ENCODE measurements around the gene MCUB.

MCUB gene

GRCh38 chr4:109729718-109730618 lies 169.9 kb downstream of the MCUB start, which contains the start of gene PLA2G12A:
Gene PLA2G12A (minus strand): TSS chr4:109730070. CDS start chr4:109729809, 261 bp downstream.
- H3K4me3 ChIP-seq (replicated peaks; ENCODE audit: low read depth, low read length) = peak within 1 kb of the TSS; percentile 78
- DNase-seq (ENCODE audit: extremely low read depth, low read depth) = peak; percentile 17
- TF ChIP-seq, protein P1, sequence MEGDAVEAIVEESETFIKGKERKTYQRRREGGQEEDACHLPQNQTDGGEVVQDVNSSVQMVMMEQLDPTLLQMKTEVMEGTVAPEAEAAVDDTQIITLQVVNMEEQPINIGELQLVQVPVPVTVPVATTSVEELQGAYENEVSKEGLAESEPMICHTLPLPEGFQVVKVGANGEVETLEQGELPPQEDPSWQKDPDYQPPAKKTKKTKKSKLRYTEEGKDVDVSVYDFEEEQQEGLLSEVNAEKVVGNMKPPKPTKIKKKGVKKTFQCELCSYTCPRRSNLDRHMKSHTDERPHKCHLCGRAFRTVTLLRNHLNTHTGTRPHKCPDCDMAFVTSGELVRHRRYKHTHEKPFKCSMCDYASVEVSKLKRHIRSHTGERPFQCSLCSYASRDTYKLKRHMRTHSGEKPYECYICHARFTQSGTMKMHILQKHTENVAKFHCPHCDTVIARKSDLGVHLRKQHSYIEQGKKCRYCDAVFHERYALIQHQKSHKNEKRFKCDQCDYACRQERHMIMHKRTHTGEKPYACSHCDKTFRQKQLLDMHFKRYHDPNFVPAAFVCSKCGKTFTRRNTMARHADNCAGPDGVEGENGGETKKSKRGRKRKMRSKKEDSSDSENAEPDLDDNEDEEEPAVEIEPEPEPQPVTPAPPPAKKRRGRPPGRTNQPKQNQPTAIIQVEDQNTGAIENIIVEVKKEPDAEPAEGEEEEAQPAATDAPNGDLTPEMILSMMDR (IDR thresholded peaks at IDR 0.05; ENCODE audit: low read depth, low read length, missing control alignments) = no peak

DNA sequence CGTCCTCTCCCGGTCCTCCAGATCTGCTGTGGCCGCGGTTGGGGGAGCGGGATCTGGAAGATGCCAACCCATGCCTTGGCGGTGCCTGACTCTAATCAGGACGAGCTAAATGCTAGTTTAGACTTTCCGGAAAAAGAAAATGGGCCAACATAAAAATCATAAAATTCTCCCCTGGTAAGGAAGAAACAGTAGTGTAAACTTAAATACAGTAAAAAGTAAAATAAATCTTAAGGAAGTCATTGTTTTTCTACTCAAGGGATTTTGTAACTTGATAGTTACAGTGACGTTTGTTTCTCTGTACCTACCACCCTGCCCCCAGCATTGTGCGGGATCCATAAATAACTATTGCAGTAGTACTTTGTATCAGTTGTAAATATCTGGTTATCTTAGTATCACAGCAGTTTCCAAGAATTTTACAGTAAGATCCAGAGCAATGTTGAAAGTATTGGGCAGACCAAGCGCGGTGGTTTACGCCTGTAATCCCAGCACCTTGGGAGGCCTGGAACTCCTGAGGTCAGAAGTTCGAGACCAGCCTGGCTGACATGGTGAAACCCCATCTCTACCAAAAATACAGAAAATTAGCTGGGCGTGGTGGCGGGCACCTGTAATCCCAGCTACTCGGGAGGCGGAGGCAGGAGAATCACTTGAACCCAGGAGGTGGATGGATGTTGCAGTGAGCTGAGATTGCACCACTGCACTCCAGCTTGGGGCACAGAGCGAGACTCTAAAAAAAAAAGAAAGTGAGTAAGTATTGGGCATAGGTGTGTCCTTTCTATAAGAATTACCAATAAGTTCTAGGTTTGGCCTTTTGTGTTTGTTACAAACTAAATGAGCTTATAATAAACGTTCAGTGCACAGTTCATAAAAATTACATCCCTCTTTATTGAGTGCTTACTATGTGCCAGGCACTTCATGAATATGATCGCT lies 170.8 kb downstream of the MCUB start:
- peak overlapping the region; percentile 78 for H3K4me3 ChIP-seq (replicated peaks; ENCODE audit: low read depth, low read length)
- DNase-seq (ENCODE audit: extremely low read depth, low read depth) = no peak
- TF ChIP-seq, protein P1 (IDR thresholded peaks at IDR 0.05; ENCODE audit: low read depth, low read length, missing control alignments) = no peak

DNA sequence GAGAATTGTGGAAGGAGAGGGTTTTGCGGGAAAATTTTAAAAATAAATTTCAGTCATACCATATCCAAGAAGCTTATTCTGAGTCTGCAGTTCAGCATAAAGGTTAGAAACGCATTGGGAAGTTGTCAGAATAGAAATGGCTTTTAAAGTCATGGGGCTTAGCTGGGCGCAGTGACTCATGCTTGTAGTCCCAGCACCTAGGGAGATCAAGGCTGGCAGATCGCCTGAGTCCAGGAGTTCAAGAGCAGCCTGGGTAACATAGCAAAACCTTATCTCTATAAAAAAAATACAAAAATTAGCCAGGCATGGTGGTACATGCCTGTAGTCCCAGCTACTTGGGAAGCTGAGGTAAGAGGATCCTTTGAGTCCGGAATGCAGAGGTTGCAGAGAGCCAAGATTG lies 173.7 kb downstream of the MCUB start:
- TF ChIP-seq, protein P1 (IDR thresholded peaks at IDR 0.05; ENCODE audit: low read depth, low read length, missing control alignments) = no peak
- no peak for DNase-seq (ENCODE audit: extremely low read depth, low read depth)
- H3K4me3 ChIP-seq (replicated peaks; ENCODE audit: low read depth, low read length) = no peak overlapping the region

DNA sequence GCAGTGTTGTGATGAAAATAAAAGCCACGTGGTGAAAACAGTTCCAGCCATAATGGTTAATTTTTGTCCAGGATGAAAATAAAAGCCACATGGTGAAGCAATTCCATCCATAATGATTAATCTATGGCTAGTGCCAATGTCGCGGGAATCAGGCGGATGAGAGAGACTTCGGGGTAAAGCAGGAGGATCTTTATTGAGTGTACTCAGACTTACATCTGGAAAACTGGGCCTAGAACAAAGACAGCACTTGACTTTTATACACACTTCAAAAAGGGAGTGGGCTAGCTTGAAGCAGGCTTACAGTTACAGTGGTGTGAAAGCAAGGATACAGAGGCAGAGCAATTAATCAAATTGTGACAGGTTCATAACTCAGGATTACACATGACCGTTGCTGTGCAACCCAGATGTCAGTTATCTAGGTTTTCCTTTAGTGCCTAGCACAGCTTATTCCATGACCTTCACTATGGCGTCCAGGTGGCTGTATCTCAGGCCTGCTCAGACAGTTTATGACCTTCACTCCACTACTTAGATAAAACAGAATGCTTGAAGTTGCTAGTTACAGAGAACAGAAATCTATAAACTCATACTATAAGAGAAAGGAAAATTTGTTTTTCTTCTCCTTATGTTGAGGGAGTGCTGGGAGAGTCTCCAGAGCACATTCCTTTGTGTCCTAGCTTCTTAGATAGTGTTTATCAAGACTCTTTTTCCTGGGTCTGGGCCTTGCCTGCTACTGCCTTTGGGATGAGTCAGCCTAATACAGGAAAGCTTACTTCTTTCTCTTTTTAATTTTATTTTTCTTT lies 175.7 kb downstream of the MCUB start:
- no peak overlapping the region for H3K4me3 ChIP-seq (replicated peaks; ENCODE audit: low read depth, low read length)
- TF ChIP-seq, protein P1 (IDR thresholded peaks at IDR 0.05; ENCODE audit: low read depth, low read length, missing control alignments) = no peak
- DNase-seq (ENCODE audit: extremely low read depth, low read depth) = no peak
